Stomach (tissue), 9 donors: Measurements from ENCODE around the gene MCAT. TPM values are rescaled to one million over a fixed set of nuclear protein-coding genes. Genes with fewer than 3 reads are reported as not detected.

Experiments used
- DNase-seq, 2 donors: peaks; one replicate each; pipeline versions ENCODE4 v3.0.0 to v3.0.0-alpha.2; 2013 to 2019
- H3K27ac ChIP-seq, 5 donors: fragments of 200-600 bp in 4 of 5; sonication (generic) in 4 of 5; one replicate each; pipeline ENCODE4 v1.5.1; 2013 to 2019; ENCODE audit warnings: mild to moderate bottlenecking in 1 of 5, moderate library complexity in 1 of 5
- H3K27me3 ChIP-seq, 3 donors: fragments of 200-600 bp; sonication (generic); one replicate each; pipeline ENCODE4 v1.5.1; 2017 to 2019; ENCODE audit warnings: mixed run types in 1 of 3
- H3K36me3 ChIP-seq, 4 donors: fragments of 200-600 bp; sonication (generic); 1 replicate in 3 of 4; 2 replicates in 1 of 4; pipeline ENCODE4 v1.5.1; 2016 to 2019
- H3K4me1 ChIP-seq, 4 donors: fragments of 200-600 bp; sonication (generic); one replicate each; pipeline ENCODE4 v1.5.1; 2016 to 2019
- H3K4me3 ChIP-seq, 4 donors: fragments of 200-600 bp; sonication (generic) in 3 of 4; one replicate each; pipeline ENCODE4 v1.5.1; 2016 to 2019; ENCODE audit warnings: mild to moderate bottlenecking in 1 of 4
- H3K9me3 ChIP-seq, 4 donors: fragments of 200-600 bp; sonication (generic); one replicate each; pipeline ENCODE4 v1.5.1; 2016 to 2019
- CTCF ChIP-seq, 7 experiments: fragments of 450-650 bp in 4 of 7; fragments of 200-600 bp in 3 of 7; sonication (generic) in 3 of 7; IDR thresholded peaks; one replicate each; pipeline ENCODE4 v1.5.1; 2016 to 2019; ENCODE audit warnings: antibody characterized with exemption in 7 of 7, control low read depth in 2 of 7, mild to moderate bottlenecking in 1 of 7
- EP300 ChIP-seq: sonication (generic); formaldehyde crosslinking; IDR thresholded peaks from one replicate; pipeline ENCODE4 v1.6.1; 2017; ENCODE audit warnings: antibody characterized with exemption
- POLR2A ChIP-seq, 4 donors: fragments of 450-650 bp; IDR thresholded peaks; one replicate each; pipeline ENCODE4 v1.6.1; 2016; ENCODE audit warnings: antibody characterized with exemption in 4 of 4, control low read depth in 2 of 4, mild to moderate bottlenecking in 1 of 4, moderate library complexity in 1 of 4
- POLR2AphosphoS5 ChIP-seq, 3 donors: sonication (generic); formaldehyde crosslinking; IDR thresholded peaks; one replicate each; pipeline ENCODE4 v1.6.1; 2016; ENCODE audit warnings: antibody characterized with exemption in 3 of 3
- WGBS, 5 donors: extraction: QIAGEN DNeasy Blood & Tissue Kit in 3 of 5; methylation state at CpG; one replicate each; pipeline versions ENCODE4 v1.1.5 to v1.1.7; 2013 to 2018; 5-methylcytosine and 5-hydroxymethylcytosine counted together
- intact Hi-C: fragments of 100-400 bp; cut with DNase I; formaldehyde crosslinking; loops from one replicate; pipeline ENCODE4 v1.15.1; 2023; ENCODE audit warnings: low total_unique reads
- polyA plus RNA-seq, 3 donors: library from polyadenylated mRNA; stranded (reverse); fragments of 200-250 nt; gene quantifications; one replicate each; pipeline ENCODE4 v1.2.3, GENCODE V29; 2013
- total RNA-seq, 5 donors: library from RNA; depleted of rRNA; stranded (reverse); fragments of >200 nt; gene quantifications; one replicate each; pipeline versions ENCODE4 v1.1.0 to v1.2.3, GENCODE V29; 2014 to 2016
- donor health status: healthy with polysubstance abuse.
- donor health status: Bipolar disorder and iron deficiency.
- donor health status: healthy.

The MCAT gene
- total and polyA plus RNA-seq, 8 donors, result 11.7 to 197 (median 19.0) TPM; not detected in 1

GRCh38 chr22:43101306-43101705 is 41.9 kb downstream of the MCAT start:
- 60 to 81% (median 78%) methylated on average over 7 of the region's 7 CpGs for WGBS, 5 donors
- no peak for DNase-seq
- no peak overlapping the region for H3K27ac ChIP-seq
- H3K27me3 ChIP-seq, result no peaks in the 10 kb centered on the region
- peaks cover 0 to 20% (median 11%) of the 10 kb centered on the region in 4 donors for H3K4me1 ChIP-seq
- intact Hi-C loops, result no loop called here
- H3K9me3 ChIP-seq, result peaks cover 0 to 10% (median 4%) of the 10 kb centered on the region in 4 donors
- no peak overlapping the region for H3K4me3 ChIP-seq
- TF ChIP-seq POLR2A (IDR thresholded peaks at IDR 0.05), result no peak
- TF ChIP-seq CTCF (IDR thresholded peaks at IDR 0.05), result no peak
- TF ChIP-seq EP300, result no peak
- no peak for TF ChIP-seq POLR2AphosphoS5 (IDR thresholded peaks at IDR 0.05)
- H3K36me3 ChIP-seq, result no peaks in the 10 kb centered on the region

DNA sequence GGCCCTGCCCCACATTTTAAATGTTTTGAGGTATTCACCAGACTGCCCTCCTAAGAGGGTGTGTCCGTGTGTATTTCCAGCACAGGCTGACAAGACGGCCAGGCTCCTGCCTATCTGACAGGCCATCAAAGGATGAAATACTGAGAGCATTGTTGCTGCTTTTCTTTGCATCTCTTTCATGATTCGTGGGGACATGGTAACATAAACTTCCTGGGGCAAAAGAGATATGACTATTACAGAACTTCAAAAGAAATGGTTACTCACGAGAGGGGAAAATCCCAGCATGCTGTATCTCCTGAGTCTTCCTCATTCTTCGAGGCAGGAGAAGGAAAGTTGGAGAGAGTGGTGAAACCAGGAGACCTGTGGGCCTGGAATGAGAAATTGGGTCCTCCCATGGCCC is 43.0 kb downstream of the MCAT start:
- Histone ChIP-seq H3K4me3 (no peak overlapping the region), H3K4me1 (peaks cover 0 to 20% (median 11%) of the 10 kb centered on the region in 4 donors), H3K36me3 (no peaks in the 10 kb centered on the region), H3K27ac (no peak overlapping the region), H3K9me3 (peaks cover 0 to 11% (median 5%) of the 10 kb centered on the region in 4 donors), H3K27me3 (no peaks in the 10 kb centered on the region)
- intact Hi-C loops, result no loop called here
- no peak for DNase-seq
- no peak for TF ChIP-seq CTCF (IDR thresholded peaks at IDR 0.05)
- no peak for TF ChIP-seq POLR2A (IDR thresholded peaks at IDR 0.05)
- no peak for TF ChIP-seq EP300
- no peak for TF ChIP-seq POLR2AphosphoS5 (IDR thresholded peaks at IDR 0.05)
- WGBS, 5 donors, result 27 to 51% (median 30%) methylated on average over 5 of the region's 5 CpGs

- Histone ChIP-seq H3K27ac (no peak overlapping the region), H3K27me3 (peaks cover 0 to 3% (median 0%) of the 10 kb centered on the region in 3 donors), H3K9me3 (peaks cover 0 to 11% (median 5%) of the 10 kb centered on the region in 4 donors), H3K36me3 (no peaks in the 10 kb centered on the region), H3K4me3 (no peak overlapping the region), H3K4me1 (peaks cover 0 to 12% (median 7%) of the 10 kb centered on the region in 4 donors)
- 53 to 64% (median 57%) methylated on average over 4 of the region's 4 CpGs for WGBS, 5 donors
- no peak for DNase-seq
- intact Hi-C loops, result no loop called here
- TF ChIP-seq CTCF (IDR thresholded peaks at IDR 0.05) (no peak), EP300 (no peak), POLR2A (IDR thresholded peaks at IDR 0.05) (no peak), POLR2AphosphoS5 (IDR thresholded peaks at IDR 0.05) (no peak)
These were observed 44.1 kb downstream of the MCAT start for GRCh38 chr22:43099095-43099494.

DNA sequence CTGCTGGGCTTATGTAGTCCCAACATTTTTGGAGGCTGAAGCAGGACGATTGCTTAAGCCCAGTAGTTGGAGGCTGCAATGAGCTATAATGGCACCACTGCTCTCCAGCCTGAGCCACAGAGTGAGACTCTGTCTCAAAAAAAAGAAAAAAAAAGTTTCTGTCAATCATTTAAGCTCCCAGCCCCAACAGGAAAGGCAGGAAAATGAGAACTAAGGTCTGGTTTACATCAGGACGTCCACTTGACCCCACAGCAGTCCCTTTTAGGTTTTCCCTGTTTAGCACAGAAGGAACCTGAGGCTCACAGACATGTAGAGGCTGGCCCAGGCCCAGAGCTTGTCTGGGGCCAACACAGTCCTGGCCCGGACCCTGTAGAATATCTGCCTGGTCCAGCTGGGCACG is 44.8 kb downstream of the MCAT start:
- TF ChIP-seq POLR2A (IDR thresholded peaks at IDR 0.05) (no peak), EP300 (no peak), CTCF (IDR thresholded peaks at IDR 0.05) (no peak), POLR2AphosphoS5 (IDR thresholded peaks at IDR 0.05) (no peak)
- peaks cover 0 to 3% (median 0%) of the 10 kb centered on the region in 3 donors for H3K27me3 ChIP-seq
- H3K9me3 ChIP-seq, result peaks cover 0 to 11% (median 5%) of the 10 kb centered on the region in 4 donors
- H3K4me1 ChIP-seq, result peaks cover 0 to 6% (median 2%) of the 10 kb centered on the region in 4 donors
- H3K27ac ChIP-seq, result no peak overlapping the region
- no peak overlapping the region for H3K4me3 ChIP-seq
- WGBS, 5 donors, result 37 to 64% (median 60%) methylated on average over 2 to 4 of the region's 4 CpGs
- DNase-seq, result no peak
- H3K36me3 ChIP-seq, result no peaks in the 10 kb centered on the region
- intact Hi-C loops, result no loop called here
